ENCODE results near the gene BBS9. TPM values are rescaled to one million over a fixed set of nuclear protein-coding genes. Genes with fewer than 3 reads are reported as not detected.
A peak's percentile ranks its signal among the peaks of the same experiment; 100 is the strongest.

Gene BBS9
- total RNA-seq, 2 experiments from 2014 or later = 7.0 to 7.4 TPM

DNA sequence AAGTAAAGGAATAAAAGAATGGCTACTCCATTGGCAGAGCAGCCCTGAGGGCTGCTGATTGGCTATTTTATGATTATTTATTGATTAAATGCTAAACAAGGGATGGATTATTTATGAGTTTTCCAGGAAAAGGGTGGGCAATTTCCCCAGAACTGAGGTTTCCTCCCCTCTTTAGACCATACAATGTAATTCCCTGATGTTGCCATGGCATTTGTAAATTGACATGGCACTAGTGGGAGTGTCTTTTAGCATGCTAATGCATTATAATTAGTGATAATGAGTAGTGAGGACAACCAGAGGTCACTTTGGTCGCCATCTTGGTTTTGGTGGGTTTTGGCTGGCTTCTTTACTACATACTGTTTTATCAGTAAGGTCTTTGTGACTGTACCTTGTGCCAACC, 55.5 kb downstream of the BBS9 start:
- Mint-ChIP-seq H3K9me3 (no peaks in the 10 kb centered on the region), H3K27me3 (ENCODE audit: low read depth) (no peaks in the 10 kb centered on the region), H3K4me1 (ENCODE audit: low read depth) (no peaks in the 10 kb centered on the region), H3K36me3 (ENCODE audit: low read depth) (no peaks in the 10 kb centered on the region), H3K4me3 (no peak overlapping the region), H3K27ac (no peak overlapping the region)
- CTCF ChIA-PET = interaction anchor here (0.6 to 1.6 kb wide), 4 partner anchors 14 to 773 kb away, joined by 3 to 7 read pairs (median 6); no protein-coding TSS in a partner anchor
- no peak for DNase-seq
- intact Hi-C loops (cut with micrococcal nuclease) = loop anchor here (1.0 to 5.0 kb wide), 5 partner anchors 238 to 748 kb away; no protein-coding TSS in a partner anchor

DNA sequence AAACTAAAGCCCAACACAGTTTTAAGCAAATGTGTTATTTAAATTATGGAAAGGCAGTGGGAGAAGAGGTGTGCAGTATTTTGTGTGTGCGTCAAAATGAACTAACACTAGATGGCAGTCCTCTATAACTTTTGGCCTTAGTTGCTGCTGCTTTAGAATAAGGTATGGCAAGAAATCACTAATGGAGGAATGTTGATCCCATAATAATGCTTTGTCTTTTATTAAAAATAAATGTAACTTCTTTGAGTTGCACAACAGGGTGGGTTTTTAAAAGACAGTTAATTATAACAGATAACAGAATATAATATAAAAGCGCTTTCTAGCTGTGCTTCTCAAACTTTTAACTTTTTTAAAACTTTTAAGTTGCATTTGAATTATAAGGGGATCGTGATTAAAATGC, 56.4 kb downstream of the BBS9 start:
- no peaks in the 10 kb centered on the region for H3K36me3 Mint-ChIP-seq (ENCODE audit: low read depth)
- intact Hi-C loops (cut with micrococcal nuclease) = loop anchor here (1.0 to 5.0 kb wide), 5 partner anchors 238 to 748 kb away; no protein-coding TSS in a partner anchor
- H3K9me3 Mint-ChIP-seq = no peaks in the 10 kb centered on the region
- no peaks in the 10 kb centered on the region for H3K27me3 Mint-ChIP-seq (ENCODE audit: low read depth)
- H3K27ac Mint-ChIP-seq = no peak overlapping the region
- CTCF ChIA-PET = interaction anchor here (0.6 to 1.6 kb wide), 5 partner anchors 13 to 747 kb away, joined by 3 to 7 read pairs (median 4); no protein-coding TSS in a partner anchor
- no peak overlapping the region for H3K4me3 Mint-ChIP-seq
- H3K4me1 Mint-ChIP-seq (ENCODE audit: low read depth) = peaks cover 8% of the 10 kb centered on the region
- peak; percentile 15 for DNase-seq

DNA sequence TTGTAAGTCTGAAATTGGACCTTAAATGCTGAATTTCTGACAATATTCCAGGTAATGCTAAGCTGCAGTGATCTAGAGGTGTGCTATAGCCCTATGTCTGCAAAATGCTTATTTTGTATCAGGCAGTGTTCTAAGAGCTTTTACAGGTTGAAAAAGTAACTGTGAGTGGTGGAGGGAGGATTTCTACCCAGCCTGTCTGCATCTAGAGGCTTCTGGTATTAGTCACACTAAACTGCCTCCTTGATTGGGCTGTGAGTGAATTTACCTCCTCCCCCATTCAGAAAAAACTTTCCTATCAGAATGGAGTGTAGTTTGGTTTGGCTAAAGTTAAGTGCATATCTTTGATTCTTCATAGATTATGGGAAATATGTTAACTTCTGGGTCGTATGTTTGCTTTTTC, 56.8 kb downstream of the BBS9 start:
- H3K36me3 Mint-ChIP-seq (ENCODE audit: low read depth) = no peaks in the 10 kb centered on the region
- H3K27ac Mint-ChIP-seq = no peak overlapping the region
- CTCF ChIA-PET = interaction anchor here (0.6 to 1.6 kb wide), 3 partner anchors 12 to 604 kb away, joined by 3 to 7 read pairs (median 4); no protein-coding TSS in a partner anchor
- no peak for DNase-seq
- H3K9me3 Mint-ChIP-seq = no peaks in the 10 kb centered on the region
- no peaks in the 10 kb centered on the region for H3K27me3 Mint-ChIP-seq (ENCODE audit: low read depth)
- no peak overlapping the region for H3K4me3 Mint-ChIP-seq
- H3K4me1 Mint-ChIP-seq (ENCODE audit: low read depth) = peaks cover 12% of the 10 kb centered on the region
- intact Hi-C loops (cut with micrococcal nuclease) = loop anchor here (5.0 kb wide), 1 partner anchor 571 kb away; no protein-coding TSS in a partner anchor

DNA sequence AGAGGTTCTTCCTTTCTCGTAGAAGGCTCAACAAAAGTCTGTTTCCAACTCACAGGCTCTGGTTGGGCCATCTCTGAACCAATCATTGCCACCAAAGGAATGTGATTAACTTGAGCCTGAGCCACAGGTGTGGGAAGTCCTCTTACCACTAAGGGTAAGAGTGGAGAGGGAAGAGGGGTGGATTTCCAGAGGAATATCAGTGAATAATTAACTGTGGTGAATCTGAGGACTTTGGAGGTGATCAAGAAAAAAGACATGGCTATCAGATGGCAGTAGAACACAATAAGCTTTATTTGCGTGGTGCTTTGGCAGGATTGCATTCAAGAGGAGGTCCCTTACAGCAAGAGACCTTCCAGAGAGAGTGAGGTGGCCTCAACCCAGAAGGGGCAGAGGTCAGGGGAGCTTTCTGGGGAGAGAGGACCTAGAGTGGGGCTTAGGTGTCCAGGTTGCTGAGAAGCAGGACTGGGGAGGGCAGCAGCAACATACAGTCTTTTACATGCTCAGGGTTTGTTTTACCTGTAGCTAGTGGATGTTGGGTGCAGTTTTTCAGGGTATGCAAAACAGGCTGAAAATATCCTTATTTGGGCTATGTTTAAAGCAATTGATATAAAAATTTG, 61.4 kb downstream of the BBS9 start:
- no peak overlapping the region for H3K4me3 Mint-ChIP-seq
- DNase-seq = no peak
- H3K36me3 Mint-ChIP-seq (ENCODE audit: low read depth) = no peaks in the 10 kb centered on the region
- peaks cover 16% of the 10 kb centered on the region for H3K4me1 Mint-ChIP-seq (ENCODE audit: low read depth)
- intact Hi-C loops (cut with micrococcal nuclease) = no loop called here
- no peaks in the 10 kb centered on the region for H3K9me3 Mint-ChIP-seq
- CTCF ChIA-PET = interaction anchor here (0.5 kb wide), 1 partner anchor 17 kb away, joined by 4 read pairs; no protein-coding TSS in a partner anchor
- no peaks in the 10 kb centered on the region for H3K27me3 Mint-ChIP-seq (ENCODE audit: low read depth)
- no peak overlapping the region for H3K27ac Mint-ChIP-seq

DNA sequence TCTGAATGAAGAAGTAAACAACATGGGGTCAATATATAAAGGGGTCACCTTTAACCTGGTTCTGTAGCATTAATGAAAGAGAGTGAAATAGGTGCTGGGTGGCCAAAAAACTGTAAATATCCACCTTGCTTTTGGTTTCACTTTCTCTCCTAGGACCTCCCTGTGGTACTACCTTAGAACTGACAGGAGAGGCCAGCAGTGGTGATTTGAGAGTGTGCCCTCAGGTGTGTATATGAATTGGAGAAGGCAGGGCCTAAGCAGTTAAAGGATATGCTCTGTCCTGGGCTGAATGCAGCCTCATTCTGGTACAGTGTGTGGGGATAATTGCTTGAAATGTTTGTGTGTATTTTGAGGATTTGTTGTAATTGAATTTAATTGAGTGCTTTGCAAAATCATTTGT, 62.0 kb downstream of the BBS9 start:
- Mint-ChIP-seq H3K36me3 (ENCODE audit: low read depth) (no peaks in the 10 kb centered on the region), H3K27me3 (ENCODE audit: low read depth) (no peaks in the 10 kb centered on the region), H3K4me3 (no peak overlapping the region), H3K4me1 (ENCODE audit: low read depth) (peaks cover 16% of the 10 kb centered on the region), H3K9me3 (no peaks in the 10 kb centered on the region), H3K27ac (no peak overlapping the region)
- CTCF ChIA-PET = no interaction called here
- no peak for DNase-seq
- intact Hi-C loops (cut with micrococcal nuclease) = no loop called here

DNA sequence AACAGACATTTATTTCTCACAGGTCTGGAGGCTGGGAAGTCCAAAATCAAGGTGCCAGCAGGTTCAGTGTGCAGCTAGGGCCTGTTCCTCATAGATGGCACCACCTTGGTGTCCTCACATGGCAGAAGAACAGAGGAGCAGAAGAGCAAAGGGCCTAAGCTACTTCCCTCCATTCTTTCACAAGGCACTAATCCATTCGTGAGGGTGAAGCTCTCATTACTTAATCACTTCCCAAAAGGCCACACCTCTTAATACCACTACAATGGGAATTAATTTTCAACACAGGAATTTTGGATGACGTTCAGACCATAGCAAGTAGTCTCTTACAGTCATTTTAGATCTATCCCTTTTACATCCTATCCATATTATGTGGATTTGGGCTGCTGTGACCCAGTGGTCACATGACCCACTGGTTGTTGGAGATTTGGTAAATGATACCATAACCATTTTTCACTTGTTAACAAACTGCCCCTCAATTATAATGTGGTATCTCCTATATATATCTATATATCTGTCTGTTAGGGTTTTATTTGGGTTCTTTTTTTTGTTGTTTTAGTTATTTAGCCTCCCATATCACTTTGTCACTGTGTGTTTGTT, 63.4 kb downstream of the BBS9 start:
- Mint-ChIP-seq H3K27me3 (ENCODE audit: low read depth) (no peaks in the 10 kb centered on the region), H3K9me3 (no peaks in the 10 kb centered on the region), H3K4me1 (ENCODE audit: low read depth) (peaks cover 16% of the 10 kb centered on the region), H3K4me3 (no peak overlapping the region), H3K36me3 (ENCODE audit: low read depth) (no peaks in the 10 kb centered on the region), H3K27ac (no peak overlapping the region)
- CTCF ChIA-PET = no interaction called here
- intact Hi-C loops (cut with micrococcal nuclease) = no loop called here
- no peak for DNase-seq

DNA sequence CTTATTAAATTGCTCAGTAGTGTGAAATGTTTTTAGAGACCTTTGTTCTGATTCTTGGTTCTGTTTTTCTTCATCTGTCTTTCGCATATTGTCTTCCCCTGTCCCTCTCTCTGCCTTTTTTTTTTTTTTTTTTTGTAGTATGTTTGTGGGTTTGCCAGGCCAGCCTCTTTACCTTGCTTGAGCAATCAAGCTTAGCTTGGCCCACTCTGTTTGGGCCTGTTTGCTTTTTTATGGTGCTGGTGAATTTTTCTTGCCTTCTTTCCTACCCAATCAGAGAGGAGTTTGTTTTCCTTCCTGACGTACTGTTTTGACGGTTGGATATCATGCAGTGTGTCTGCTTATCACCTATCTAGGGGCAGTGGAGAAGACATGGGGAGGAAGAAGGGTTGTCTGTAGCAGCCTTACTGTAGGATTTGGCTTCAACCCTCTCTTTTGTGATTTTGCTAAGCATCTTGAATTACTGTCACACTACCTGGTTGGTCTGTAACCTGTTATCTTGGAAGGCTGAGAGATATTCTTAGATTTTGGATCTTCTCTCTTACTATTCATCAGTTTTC, 64.0 kb downstream of the BBS9 start:
- intact Hi-C loops (cut with micrococcal nuclease) = no loop called here
- Mint-ChIP-seq H3K4me1 (ENCODE audit: low read depth) (peaks cover 16% of the 10 kb centered on the region), H3K27me3 (ENCODE audit: low read depth) (no peaks in the 10 kb centered on the region), H3K4me3 (no peak overlapping the region), H3K36me3 (ENCODE audit: low read depth) (no peaks in the 10 kb centered on the region), H3K27ac (no peak overlapping the region), H3K9me3 (no peaks in the 10 kb centered on the region)
- CTCF ChIA-PET = no interaction called here
- DNase-seq = no peak

DNA sequence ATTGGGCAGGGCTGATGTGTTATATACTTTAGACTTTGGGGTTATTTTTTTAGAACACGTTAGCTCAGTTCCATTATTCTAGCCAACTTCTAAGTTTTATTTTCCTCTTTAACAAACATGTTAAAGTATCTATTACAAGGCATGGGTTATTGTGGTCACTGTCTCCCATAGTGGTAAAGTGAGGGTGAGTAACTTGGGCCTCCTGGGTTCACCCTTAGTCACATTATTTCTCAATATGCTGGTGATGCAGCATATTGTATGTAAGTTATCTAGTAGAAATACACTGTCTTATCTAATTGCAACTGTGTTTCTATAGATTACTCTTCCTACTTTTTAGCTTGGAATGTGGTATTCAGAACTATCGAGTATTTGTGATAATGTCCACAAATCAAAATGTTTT, 65.9 kb downstream of the BBS9 start:
- Mint-ChIP-seq H3K36me3 (ENCODE audit: low read depth) (peaks cover 2% of the 10 kb centered on the region), H3K27ac (no peak overlapping the region), H3K9me3 (no peaks in the 10 kb centered on the region), H3K27me3 (ENCODE audit: low read depth) (no peaks in the 10 kb centered on the region), H3K4me3 (no peak overlapping the region), H3K4me1 (ENCODE audit: low read depth) (peaks cover 13% of the 10 kb centered on the region)
- intact Hi-C loops (cut with micrococcal nuclease) = no loop called here
- CTCF ChIA-PET = no interaction called here
- DNase-seq = no peak

DNA sequence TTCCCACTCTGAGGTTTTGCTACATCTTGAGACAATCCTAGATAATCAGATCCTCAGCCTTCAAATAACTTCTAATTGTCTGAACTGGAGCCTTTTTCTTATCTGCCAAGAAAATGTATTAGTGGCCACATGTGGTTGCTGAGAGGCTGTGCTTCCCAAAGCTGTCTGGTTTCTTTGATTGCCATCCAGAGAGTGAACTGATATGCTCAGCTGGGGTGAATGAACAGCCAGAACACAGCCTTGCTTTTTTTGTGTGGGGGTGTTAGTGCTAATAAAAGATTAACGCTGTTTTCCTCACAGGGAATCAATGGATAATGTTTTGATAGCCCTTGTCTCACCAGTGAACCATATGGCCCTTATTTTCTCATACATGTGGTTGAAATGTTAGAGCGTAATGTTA, 66.9 kb downstream of the BBS9 start:
- peaks cover 2% of the 10 kb centered on the region for H3K36me3 Mint-ChIP-seq (ENCODE audit: low read depth)
- CTCF ChIA-PET = no interaction called here
- no peak overlapping the region for H3K27ac Mint-ChIP-seq
- H3K4me3 Mint-ChIP-seq = no peak overlapping the region
- DNase-seq = no peak
- H3K4me1 Mint-ChIP-seq (ENCODE audit: low read depth) = peaks cover 4% of the 10 kb centered on the region
- no peaks in the 10 kb centered on the region for H3K9me3 Mint-ChIP-seq
- intact Hi-C loops (cut with micrococcal nuclease) = no loop called here
- no peaks in the 10 kb centered on the region for H3K27me3 Mint-ChIP-seq (ENCODE audit: low read depth)

DNA sequence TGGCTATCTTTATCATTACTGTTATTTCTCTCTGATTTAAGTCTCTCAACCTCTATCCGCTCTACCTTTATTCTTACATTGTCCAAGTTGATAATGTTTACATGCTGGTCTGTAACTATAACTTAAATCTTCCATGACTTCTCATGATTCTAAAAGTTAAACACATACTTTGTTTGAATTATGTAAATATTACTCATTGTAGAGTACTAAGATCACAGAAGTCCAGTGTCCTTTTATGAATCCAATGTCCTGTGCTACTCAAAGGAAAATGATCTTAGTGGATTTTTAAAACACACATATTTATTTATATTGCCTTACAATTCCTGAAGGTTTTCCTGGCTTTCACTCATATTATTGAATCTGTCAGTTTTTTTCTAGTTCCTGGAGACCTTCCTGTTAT, 70.9 kb downstream of the BBS9 start:
- intact Hi-C loops (cut with micrococcal nuclease) = no loop called here
- Mint-ChIP-seq H3K4me1 (ENCODE audit: low read depth) (no peaks in the 10 kb centered on the region), H3K27ac (no peak overlapping the region), H3K27me3 (ENCODE audit: low read depth) (no peaks in the 10 kb centered on the region), H3K36me3 (ENCODE audit: low read depth) (peaks cover 2% of the 10 kb centered on the region), H3K4me3 (no peak overlapping the region), H3K9me3 (no peaks in the 10 kb centered on the region)
- CTCF ChIA-PET = no interaction called here
- DNase-seq = no peak

DNA sequence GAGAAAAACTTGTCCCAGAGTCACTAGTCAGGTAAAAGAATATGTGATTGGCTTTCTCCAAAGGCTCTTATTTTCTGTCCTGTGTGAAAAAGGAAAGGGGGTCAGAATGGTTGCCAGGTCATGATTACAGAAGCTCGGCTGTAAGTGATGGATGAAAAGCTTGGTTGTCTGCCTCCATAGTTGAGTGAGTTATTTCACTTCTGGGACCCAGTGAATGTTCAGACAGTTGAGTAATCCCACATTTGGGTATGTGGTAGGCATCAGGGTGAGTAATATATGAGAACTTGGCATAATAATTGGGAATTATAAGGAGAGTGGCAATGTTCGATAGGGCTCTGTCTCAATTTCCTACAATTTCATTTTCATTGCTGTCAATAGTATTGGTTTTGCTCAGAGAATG, 72.5 kb downstream of the BBS9 start:
- CTCF ChIA-PET = no interaction called here
- H3K27ac Mint-ChIP-seq = no peak overlapping the region
- no peak for DNase-seq
- H3K27me3 Mint-ChIP-seq (ENCODE audit: low read depth) = no peaks in the 10 kb centered on the region
- intact Hi-C loops (cut with micrococcal nuclease) = no loop called here
- peaks cover 3% of the 10 kb centered on the region for H3K36me3 Mint-ChIP-seq (ENCODE audit: low read depth)
- no peak overlapping the region for H3K4me3 Mint-ChIP-seq
- no peaks in the 10 kb centered on the region for H3K9me3 Mint-ChIP-seq
- H3K4me1 Mint-ChIP-seq (ENCODE audit: low read depth) = no peaks in the 10 kb centered on the region

DNA sequence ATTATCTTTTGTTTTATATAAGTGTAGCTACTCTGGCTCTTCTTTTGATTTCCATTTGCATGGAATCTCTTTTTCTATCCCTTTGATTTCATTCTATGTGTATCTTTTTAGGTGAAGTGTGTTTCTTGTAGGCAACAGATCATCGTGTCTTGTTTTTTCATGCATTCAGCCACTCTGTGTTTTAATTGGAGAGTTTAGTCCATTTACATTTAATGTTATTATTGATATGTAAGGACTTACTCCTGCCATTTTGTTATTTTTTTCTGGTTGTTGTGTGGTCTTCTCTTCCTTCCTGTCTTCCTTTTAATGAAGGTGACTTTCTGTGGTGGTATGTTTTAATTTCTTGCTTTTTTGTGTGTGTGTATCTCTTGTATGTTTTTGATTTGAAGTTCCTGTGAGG, 81.6 kb downstream of the BBS9 start:
- Mint-ChIP-seq H3K27me3 (ENCODE audit: low read depth) (no peaks in the 10 kb centered on the region), H3K9me3 (peaks cover 36% of the 10 kb centered on the region), H3K27ac (no peak overlapping the region), H3K4me1 (ENCODE audit: low read depth) (no peaks in the 10 kb centered on the region), H3K4me3 (no peak overlapping the region), H3K36me3 (ENCODE audit: low read depth) (peaks cover 52% of the 10 kb centered on the region)
- no peak for DNase-seq
- CTCF ChIA-PET = no interaction called here
- intact Hi-C loops (cut with micrococcal nuclease) = no loop called here

DNA sequence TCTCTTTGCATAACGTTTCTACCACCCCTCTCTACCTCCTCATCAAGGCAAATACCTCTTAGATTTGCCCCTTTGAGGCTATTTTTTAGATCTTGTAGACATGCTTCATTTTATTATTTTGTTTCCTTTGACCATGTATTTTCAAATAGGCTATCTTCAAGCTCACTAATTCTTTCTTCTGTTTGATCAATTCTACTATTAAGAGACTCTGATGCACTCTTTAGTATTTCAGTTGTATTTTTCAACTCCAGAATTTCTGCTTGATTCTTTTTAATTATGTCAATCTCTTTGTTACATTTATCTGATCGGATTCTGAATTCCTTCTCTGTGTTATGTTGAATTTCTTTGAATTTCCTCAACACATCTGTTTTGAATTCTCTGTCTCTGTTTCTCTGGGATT, 82.8 kb downstream of the BBS9 start:
- CTCF ChIA-PET = no interaction called here
- intact Hi-C loops (cut with micrococcal nuclease) = no loop called here
- Mint-ChIP-seq H3K4me3 (no peak overlapping the region), H3K27ac (no peak overlapping the region), H3K9me3 (peaks cover 36% of the 10 kb centered on the region), H3K4me1 (ENCODE audit: low read depth) (no peaks in the 10 kb centered on the region), H3K27me3 (ENCODE audit: low read depth) (no peaks in the 10 kb centered on the region), H3K36me3 (ENCODE audit: low read depth) (peaks cover 50% of the 10 kb centered on the region)
- DNase-seq = no peak
